ENCODE measurements around the gene ARHGEF28.

DNA sequence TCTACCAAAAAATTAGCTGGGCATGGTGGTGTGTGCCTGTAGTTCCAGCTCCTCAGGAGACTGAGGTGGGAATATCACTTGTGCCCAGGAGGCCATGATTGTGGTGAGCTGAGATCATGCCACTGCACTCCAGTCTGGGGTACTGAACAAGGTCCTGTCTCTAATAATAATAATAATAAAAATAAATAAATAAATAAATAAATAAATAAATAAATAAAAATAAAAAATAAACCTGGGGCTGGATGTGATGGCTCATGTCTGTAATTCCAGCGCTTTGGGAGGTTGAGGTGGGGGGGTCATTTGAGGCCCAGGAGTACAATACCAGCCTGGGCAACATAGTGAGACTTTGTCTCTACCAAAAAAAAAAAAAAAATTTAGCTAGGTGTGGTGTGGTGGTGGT is 113.7 kb downstream of the ARHGEF28 start:
- no peak for TF ChIP-seq POLR2A (conservative IDR thresholded peaks at IDR 0.05)
- no peak for TF ChIP-seq ZNF79 (CRISPR knock-in tag; IDR thresholded peaks at IDR 0.05; ENCODE audit: low read depth)
- TF ChIP-seq SMAD4 (CRISPR knock-in tag; conservative IDR thresholded peaks at IDR 0.05) = no peak
